ENCODE measurements around the gene NBEAL2. TPM values are rescaled to one million over a fixed set of nuclear protein-coding genes. Genes with fewer than 3 reads are reported as not detected.

The NBEAL2 gene
- total and polyA plus RNA-seq, 10 of the 15 experiments (the other 5 are each of a cell fraction or from before 2014, with no cell fraction given), result 0.07 to 127 (median 29.4) TPM

GRCh38 chr3:46953234-46954010 lies 26.0 kb upstream of the NBEAL2 start:
- Histone ChIP-seq H3K27ac (ENCODE audit: control insufficient read depth, insufficient read depth) (peak overlapping the region; percentile 75), H3K79me2 (ENCODE audit: control insufficient read depth, insufficient read depth, low read length) (peaks cover 94% of the 10 kb centered on the region), H3K4me3 (peak overlapping the region; percentile 11; the same call in 1 of the 2 replicates), H3K27me3 (replicated peaks in 1 of 2; ENCODE audit: control insufficient read depth in 2 of 2, insufficient read depth in 2 of 2, low read length in 1 of 2) (no peaks in the 10 kb centered on the region), H2AFZ (ENCODE audit: control insufficient read depth, low read depth, low read length) (no peak overlapping the region), H3K4me1 (ENCODE audit: control insufficient read depth, insufficient read depth, low read length) (peaks cover 73% of the 10 kb centered on the region), H3K9me3 (replicated peaks; ENCODE audit: control insufficient read depth, insufficient read depth, low read length) (no peaks in the 10 kb centered on the region), H4K20me1 (ENCODE audit: control insufficient read depth, insufficient read depth) (peaks cover under 1% of the 10 kb centered on the region), H3K4me2 (ENCODE audit: control insufficient read depth, insufficient read depth) (peak overlapping the region; percentile 60), H3K9ac (ENCODE audit: control insufficient read depth, insufficient read depth, low read length) (peak overlapping the region; percentile 43; the same call in 1 of the 2 replicates), H3K36me3 (ENCODE audit: control insufficient read depth in 2 of 2, insufficient read depth in 2 of 2, low read length in 1 of 2) (peaks cover under 1 to 13% of the 10 kb centered on the region in 2 experiments; a peak in 3 of 4 replicates)
- WGBS (ENCODE audit: insufficient coverage, insufficient replicate concordance, low lambda C conversion rate, missing lambda C conversion rate), result 0% methylated on average over 8 of the region's 8 CpGs
- ChIA-PET CTCF (interaction anchor here (0.7 to 2.5 kb wide), 8 partner anchors 17 to 92 kb away, joined by 3 to 7 read pairs (median 4); no protein-coding TSS in a partner anchor), SMC1A (ENCODE audit: uncharacterized antibody, unreplicated experiment) (interaction anchor here (0.7 to 17.2 kb wide), 10 partner anchors 9 to 40 kb away, joined by 3 to 298 read pairs (median 8); partner anchors contain the start of gene CCDC12), RAD21 (ENCODE audit: unreplicated experiment) (interaction anchor here (1.0 to 7.0 kb wide), 11 partner anchors 12 to 36 kb away, joined by 3 to 48 read pairs (median 7); partner anchors contain the start of gene NBEAL2), POLR2A (interaction anchor here (0.6 to 10.1 kb wide), 11 partner anchors 11 to 34 kb away, joined by 3 to 163 read pairs (median 6); partner anchors contain the start of genes CCDC12 and NBEAL2)
- ATAC-seq (peak; percentile 74), FAIRE-seq (peak; percentile 13), DNase-seq (ENCODE audit: low read depth, low spot score) (no peak)
- intact Hi-C loops (cut with micrococcal nuclease; ENCODE audit: unreplicated experiment), result loop anchor here (2.0 kb wide), 1 partner anchor 27 kb away; no protein-coding TSS in a partner anchor
- BruUV-seq (replicated peaks), result TSS peak; percentile 10
- in situ Hi-C loops (cut with MboI), result no loop called here
- TF ChIP-seq, protein P1, sequence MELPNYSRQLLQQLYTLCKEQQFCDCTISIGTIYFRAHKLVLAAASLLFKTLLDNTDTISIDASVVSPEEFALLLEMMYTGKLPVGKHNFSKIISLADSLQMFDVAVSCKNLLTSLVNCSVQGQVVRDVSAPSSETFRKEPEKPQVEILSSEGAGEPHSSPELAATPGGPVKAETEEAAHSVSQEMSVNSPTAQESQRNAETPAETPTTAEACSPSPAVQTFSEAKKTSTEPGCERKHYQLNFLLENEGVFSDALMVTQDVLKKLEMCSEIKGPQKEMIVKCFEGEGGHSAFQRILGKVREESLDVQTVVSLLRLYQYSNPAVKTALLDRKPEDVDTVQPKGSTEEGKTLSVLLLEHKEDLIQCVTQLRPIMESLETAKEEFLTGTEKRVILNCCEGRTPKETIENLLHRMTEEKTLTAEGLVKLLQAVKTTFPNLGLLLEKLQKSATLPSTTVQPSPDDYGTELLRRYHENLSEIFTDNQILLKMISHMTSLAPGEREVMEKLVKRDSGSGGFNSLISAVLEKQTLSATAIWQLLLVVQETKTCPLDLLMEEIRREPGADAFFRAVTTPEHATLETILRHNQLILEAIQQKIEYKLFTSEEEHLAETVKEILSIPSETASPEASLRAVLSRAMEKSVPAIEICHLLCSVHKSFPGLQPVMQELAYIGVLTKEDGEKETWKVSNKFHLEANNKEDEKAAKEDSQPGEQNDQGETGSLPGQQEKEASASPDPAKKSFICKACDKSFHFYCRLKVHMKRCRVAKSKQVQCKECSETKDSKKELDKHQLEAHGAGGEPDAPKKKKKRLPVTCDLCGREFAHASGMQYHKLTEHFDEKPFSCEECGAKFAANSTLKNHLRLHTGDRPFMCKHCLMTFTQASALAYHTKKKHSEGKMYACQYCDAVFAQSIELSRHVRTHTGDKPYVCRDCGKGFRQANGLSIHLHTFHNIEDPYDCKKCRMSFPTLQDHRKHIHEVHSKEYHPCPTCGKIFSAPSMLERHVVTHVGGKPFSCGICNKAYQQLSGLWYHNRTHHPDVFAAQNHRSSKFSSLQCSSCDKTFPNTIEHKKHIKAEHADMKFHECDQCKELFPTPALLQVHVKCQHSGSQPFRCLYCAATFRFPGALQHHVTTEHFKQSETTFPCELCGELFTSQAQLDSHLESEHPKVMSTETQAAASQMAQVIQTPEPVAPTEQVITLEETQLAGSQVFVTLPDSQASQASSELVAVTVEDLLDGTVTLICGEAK (IDR thresholded peaks at IDR 0.05; ENCODE audit: borderline replicate concordance), result no peak
- peak; percentile 52; the same call in 1 of the 2 replicates for TF ChIP-seq MTA2 (IDR thresholded peaks at IDR 0.05; ENCODE audit: low read depth)
- no peak for TF ChIP-seq ZNF274 (IDR thresholded peaks at IDR 0.05; ENCODE audit: insufficient read depth, insufficient read length)
- no peak for TF ChIP-seq SMAD5 (IDR thresholded peaks at IDR 0.05; ENCODE audit: low read depth)
- no peak for TF ChIP-seq ZNF217 (IDR thresholded peaks at IDR 0.05)
- TF ChIP-seq E4F1 (IDR thresholded peaks at IDR 0.05; ENCODE audit: borderline replicate concordance, partially characterized antibody), result no peak
- TF ChIP-seq STAT1 (conservative IDR thresholded peaks at IDR 0.05), result no peak
- peak; percentile 75 for TF ChIP-seq EED (IDR thresholded peaks at IDR 0.05; ENCODE audit: low read depth)
- TF ChIP-seq BCLAF1 (IDR thresholded peaks at IDR 0.05), result no peak
- TF ChIP-seq CREB1 (IDR thresholded peaks at IDR 0.05; ENCODE audit: low read depth), result 0 out of 2 replicates have a peak, but pooled peaks have one; percentile 18

All from GM12878 (cell line).